H1 (cell line): ENCODE measurements around the gene GPR17. TPM values are rescaled to one million over a fixed set of nuclear protein-coding genes. Genes with fewer than 3 reads are reported as not detected.

Experiments used
- CTCF ChIA-PET: fragments of 300-600 bp; sonication (Branson Sonifier 250); formaldehyde crosslinking; loops from one replicate; lab custom pipeline; 2021; ENCODE audit not compliant: partially characterized antibody; lab: Charles Lee
- POLR2A ChIA-PET: fragments of 300-600 bp; sonication (Branson Sonifier 250); formaldehyde crosslinking; loops from one replicate; lab custom pipeline; 2021; ENCODE audit warnings: inconsistent platforms; ENCODE audit not compliant: partially characterized antibody; lab: Charles Lee
- DNase-seq, 2 experiments: peaks; one replicate each; pipeline versions ENCODE4 v3.0.0 to v3.0.0-alpha.2; 2010 to 2022; ENCODE audit warnings: low spot score in 2 of 2, low read depth in 1 of 2, mixed read lengths in 1 of 2
- FAIRE-seq: peaks from 2 replicates; lab custom pipeline; 2011; peaks lifted over from hg19 to GRCh38; lab: Jason Lieb, UNC
- H2AFZ ChIP-seq: 2 replicates; pipeline ENCODE4 v1.8.1; 2012; ENCODE audit warnings: low read length, inconsistent platforms
- H2AK5ac ChIP-seq: 2 replicates; pipeline ENCODE4 v1.6.1; 2013; ENCODE audit warnings: low read depth, low read length
- H2BK120ac ChIP-seq: replicated peaks from 2 replicates; pipeline ENCODE3; 2013; ENCODE audit warnings: low read depth, low read length, inconsistent platforms
- H2BK12ac ChIP-seq: 2 replicates; pipeline ENCODE4 v1.6.1; 2013; ENCODE audit warnings: low read depth, low read length
- H2BK15ac ChIP-seq: 2 replicates; pipeline ENCODE4 v1.6.1; 2013; ENCODE audit warnings: low read length
- H2BK20ac ChIP-seq: 2 replicates; pipeline ENCODE4 v1.6.1; 2013; ENCODE audit warnings: low read length
- H2BK5ac ChIP-seq: 2 replicates; pipeline ENCODE4 v1.6.1; 2013; ENCODE audit warnings: low read depth, low read length
- H3K14ac ChIP-seq: 2 replicates; pipeline ENCODE4 v1.6.1; 2013; ENCODE audit warnings: inconsistent platforms; ENCODE audit not compliant: insufficient read length
- H3K18ac ChIP-seq: 2 replicates; pipeline ENCODE4 v1.6.1; 2013; ENCODE audit warnings: low read length; ENCODE audit errors: extremely low read depth
- H3K23ac ChIP-seq: 2 replicates; pipeline ENCODE4 v1.6.1; 2013; ENCODE audit warnings: inconsistent platforms; ENCODE audit not compliant: insufficient read length
- H3K23me2 ChIP-seq: 2 replicates; pipeline ENCODE4 v1.6.1; 2013; ENCODE audit warnings: low read depth, low read length
- H3K27ac ChIP-seq: 2 replicates; pipeline ENCODE4 v1.6.1; 2011; ENCODE audit warnings: low read depth, low read length, inconsistent platforms
- H3K27me3 ChIP-seq, 4 experiments: replicated peaks in 1 of 4; 1 replicate in 1 of 4; 2 replicates in 3 of 4; pipeline versions ENCODE4 v1.6.1 to v1.8.1; 2011 to 2013; ENCODE audit warnings: low read length in 3 of 4, mild to moderate bottlenecking in 3 of 4, inconsistent platforms in 2 of 4, mixed read lengths in 2 of 4, moderate library complexity in 1 of 4; ENCODE audit not compliant: control insufficient read depth in 3 of 4, insufficient read depth in 3 of 4; ENCODE audit errors: extremely low read depth in 1 of 4
- H3K36me3 ChIP-seq, 4 experiments: 2 replicates each; pipeline versions ENCODE4 v1.6.1 to v1.8.1; 2011 to 2013; ENCODE audit warnings: mild to moderate bottlenecking in 4 of 4, low read length in 3 of 4, moderate library complexity in 2 of 4, control low read depth in 1 of 4, inconsistent platforms in 1 of 4; ENCODE audit not compliant: insufficient read depth in 4 of 4, control insufficient read depth in 2 of 4
- H3K4ac ChIP-seq: replicated peaks from 2 replicates; pipeline ENCODE3; 2013; ENCODE audit warnings: low read length, low read depth, mixed read lengths, inconsistent platforms; ENCODE audit not compliant: insufficient read length
- H3K4me1 ChIP-seq, 4 experiments: replicated peaks in 1 of 4; 1 replicate in 1 of 4; 2 replicates in 3 of 4; pipeline versions ENCODE4 v1.6.1 to v1.8.1; 2011 to 2013; ENCODE audit warnings: low read length in 3 of 4, inconsistent platforms in 2 of 4, mixed read lengths in 1 of 4; ENCODE audit not compliant: insufficient read depth in 4 of 4, control insufficient read depth in 3 of 4
- H3K4me2 ChIP-seq, 2 experiments: 2 replicates each; pipeline versions ENCODE4 v1.6.1 to v1.8.1; 2011 to 2013; ENCODE audit warnings: low read depth in 2 of 2, low read length in 2 of 2, control low read depth in 1 of 2, inconsistent platforms in 1 of 2, mild to moderate bottlenecking in 1 of 2; ENCODE audit not compliant: insufficient read depth in 1 of 2
- H3K4me3 ChIP-seq, 4 experiments: fragments of 200-600, 300-600 bp in 1 of 4; sonication (generic), shearing (Covaris generic), sonication (Bioruptor Twin) in 1 of 4; 2 replicates each; pipeline versions ENCODE4 v1.5.1 to v1.8.1; 2011 to 2016; ENCODE audit warnings: low read length in 4 of 4, low read depth in 3 of 4, control low read depth in 2 of 4, inconsistent platforms in 2 of 4, mild to moderate bottlenecking in 2 of 4, mixed read lengths in 1 of 4, moderate library complexity in 1 of 4; ENCODE audit not compliant: insufficient read depth in 2 of 4; ENCODE audit errors: extremely low read depth in 1 of 4
- H3K56ac ChIP-seq: replicated peaks from 2 replicates; pipeline ENCODE3; 2013; ENCODE audit warnings: low read depth, mild to moderate bottlenecking, mixed read lengths, low read length, inconsistent platforms; ENCODE audit not compliant: insufficient read length
- H3K79me1 ChIP-seq: 2 replicates; pipeline ENCODE4 v1.6.1; 2013; ENCODE audit warnings: low read depth, low read length, control low read depth
- H3K79me2 ChIP-seq, 2 experiments: 2 replicates each; pipeline versions ENCODE4 v1.6.1 to v1.8.1; 2012 to 2013; ENCODE audit warnings: low read length in 2 of 2, mild to moderate bottlenecking in 2 of 2, inconsistent platforms in 1 of 2; ENCODE audit not compliant: insufficient read depth in 2 of 2, control insufficient read depth in 1 of 2
- H3K9ac ChIP-seq, 4 experiments: replicated peaks in 1 of 4; 1 replicate in 1 of 4; 2 replicates in 3 of 4; pipeline versions ENCODE4 v1.6.1 to v1.8.1; 2011 to 2013; ENCODE audit warnings: low read depth in 3 of 4, low read length in 3 of 4, control low read depth in 2 of 4, mild to moderate bottlenecking in 2 of 4, moderate library complexity in 2 of 4, inconsistent platforms in 1 of 4; ENCODE audit errors: extremely low read depth in 1 of 4
- H3K9me3 ChIP-seq, 2 experiments: 2 replicates each; pipeline versions ENCODE4 v1.6.1 to v1.8.1; 2012 to 2013; ENCODE audit warnings: mild to moderate bottlenecking in 2 of 2, moderate library complexity in 2 of 2, control low read depth in 1 of 2, inconsistent platforms in 1 of 2, low read depth in 1 of 2, low read length in 1 of 2, mixed read lengths in 1 of 2; ENCODE audit not compliant: insufficient read depth in 2 of 2
- H4K20me1 ChIP-seq, 2 experiments: replicated peaks in 1 of 2; 2 replicates each; pipeline versions ENCODE3 to v1.8.1; 2011 to 2013; ENCODE audit warnings: inconsistent platforms in 2 of 2, low read length in 2 of 2, mild to moderate bottlenecking in 1 of 2; ENCODE audit not compliant: insufficient read depth in 2 of 2, control insufficient read depth in 1 of 2
- H4K5ac ChIP-seq: 2 replicates; pipeline ENCODE4 v1.6.1; 2013; ENCODE audit warnings: low read length, low read depth, mixed read lengths, inconsistent platforms; ENCODE audit not compliant: insufficient read length
- H4K8ac ChIP-seq: 2 replicates; pipeline ENCODE4 v1.8.0; 2013; ENCODE audit warnings: mild to moderate bottlenecking, moderate library complexity, low read length, inconsistent platforms; ENCODE audit not compliant: insufficient read depth; ENCODE audit errors: extremely low read depth
- H4K91ac ChIP-seq: replicated peaks from 2 replicates; pipeline ENCODE3; 2013; ENCODE audit warnings: low read length, mixed read lengths, inconsistent platforms; ENCODE audit not compliant: insufficient read length
- ASH2L ChIP-seq: fragments of 200-600, 300-600 bp; sonication (generic); IDR thresholded peaks from one replicate; pipeline ENCODE4 v1.7.1; 2017; ENCODE audit warnings: low read length
- CBX8 ChIP-seq: fragments of 300-800, 300-1000 bp; sonication (generic); IDR thresholded peaks from 2 replicates; pipeline ENCODE4 v1.7.1; 2016; ENCODE audit warnings: low read depth, low read length, borderline replicate concordance
- EGR1 ChIP-seq: IDR thresholded peaks from 2 replicates; pipeline ENCODE4 v1.6.1; 2011; ENCODE audit warnings: low read depth, low read length, borderline replicate concordance
- MAFK ChIP-seq: IDR thresholded peaks from 2 replicates; pipeline ENCODE4 v1.6.1; 2012; ENCODE audit warnings: low read depth, mild to moderate bottlenecking, improper control_type of control experiment, low read length
- NRF1 ChIP-seq: IDR thresholded peaks from 2 replicates; pipeline ENCODE4 v1.6.1; 2011; ENCODE audit warnings: mild to moderate bottlenecking, low read depth, low read length, improper control_type of control experiment
- POU5F1 ChIP-seq: IDR thresholded peaks from 2 replicates; pipeline ENCODE4 v1.6.1; 2011; ENCODE audit warnings: low read depth, mild to moderate bottlenecking, low read length, moderate library complexity
- RBBP5 ChIP-seq: IDR thresholded peaks from 2 replicates; pipeline ENCODE4 v1.7.1; 2012; ENCODE audit warnings: low read depth, mild to moderate bottlenecking, inconsistent platforms, low read length, moderate library complexity, borderline replicate concordance
- RNF2 ChIP-seq: fragments of 200-900, 300-1000 bp; sonication (generic); IDR thresholded peaks from 2 replicates; pipeline ENCODE4 v1.7.1; 2016; ENCODE audit warnings: borderline replicate concordance, low read depth, mild to moderate bottlenecking, antibody characterized with exemption, low read length; ENCODE audit not compliant: poor library complexity, severe bottlenecking; ENCODE audit errors: missing control alignments
- RXRA ChIP-seq: IDR thresholded peaks from 2 replicates; pipeline ENCODE4 v1.6.1; 2011; ENCODE audit warnings: low read depth, mild to moderate bottlenecking, low read length, moderate library complexity; ENCODE audit not compliant: insufficient read depth
- SIN3A ChIP-seq, 2 experiments: IDR thresholded peaks in 1 of 2; conservative IDR thresholded peaks in 1 of 2; 2 replicates each; pipeline ENCODE4 v1.6.1; 2011 to 2012; ENCODE audit warnings: low read length in 2 of 2, improper control_type of control experiment in 1 of 2, low read depth in 1 of 2, mild to moderate bottlenecking in 1 of 2
- SP1 ChIP-seq: IDR thresholded peaks from 2 replicates; pipeline ENCODE4 v1.6.1; 2011; ENCODE audit warnings: low read depth, low read length
- TBP ChIP-seq: IDR thresholded peaks from 2 replicates; pipeline ENCODE4 v1.6.1; 2011; ENCODE audit warnings: low read depth, low read length, improper control_type of control experiment
- WGBS, 2 experiments: shearing (Covaris generic) in 1 of 2; methylation state at CpG; one replicate each; pipeline versions ENCODE4 v1.1.6 to v1.1.7; 2013 to 2015; ENCODE audit warnings: low lambda C conversion rate in 2 of 2, mixed read lengths in 2 of 2, inconsistent platforms in 1 of 2, low coverage in 1 of 2, missing lambda C conversion rate in 1 of 2; ENCODE audit not compliant: insufficient replicate concordance in 2 of 2, insufficient coverage in 1 of 2, insufficient read length in 1 of 2; ENCODE audit errors: extremely low coverage in 1 of 2, missing lambda C conversion rate in 1 of 2; 5-methylcytosine and 5-hydroxymethylcytosine counted together
- polyA plus RNA-seq, 7 experiments: library from polyadenylated mRNA; depleted of rRNA in 3 of 7; stranded (reverse) in 5 of 7; unstranded in 2 of 7; fragments of >200 nt in 5 of 7; fragments of 200-250 nt in 2 of 7; gene quantifications; 1 replicate in 5 of 7; 2 replicates in 1 of 7; 4 replicates in 1 of 7; pipeline versions ENCODE4 v1.2.1 to v1.2.3, GENCODE V29; 2011 to 2013; ENCODE audit warnings: missing spikeins in 2 of 7, mixed read lengths in 2 of 7
- total RNA-seq: library from RNA; stranded (reverse); fragmentation: NEBNext Ultra II Directional; extraction: Animal tissue kit (Norgen Biotek cat#: 25700); gene quantifications from 2 replicates; pipeline ENCODE4 v1.2.1, GENCODE V29; 2021
- TF ChIP-seq, protein P1 (sequence below): IDR thresholded peaks from 2 replicates; pipeline ENCODE4 v1.6.1; 2012; ENCODE audit warnings: inconsistent platforms

Gene GPR17
- total and polyA plus RNA-seq, 2 of the 8 experiments (the other 6 are each of a cell fraction or from before 2014, with no cell fraction given), result 0.03 TPM; not detected in 1

DNA sequence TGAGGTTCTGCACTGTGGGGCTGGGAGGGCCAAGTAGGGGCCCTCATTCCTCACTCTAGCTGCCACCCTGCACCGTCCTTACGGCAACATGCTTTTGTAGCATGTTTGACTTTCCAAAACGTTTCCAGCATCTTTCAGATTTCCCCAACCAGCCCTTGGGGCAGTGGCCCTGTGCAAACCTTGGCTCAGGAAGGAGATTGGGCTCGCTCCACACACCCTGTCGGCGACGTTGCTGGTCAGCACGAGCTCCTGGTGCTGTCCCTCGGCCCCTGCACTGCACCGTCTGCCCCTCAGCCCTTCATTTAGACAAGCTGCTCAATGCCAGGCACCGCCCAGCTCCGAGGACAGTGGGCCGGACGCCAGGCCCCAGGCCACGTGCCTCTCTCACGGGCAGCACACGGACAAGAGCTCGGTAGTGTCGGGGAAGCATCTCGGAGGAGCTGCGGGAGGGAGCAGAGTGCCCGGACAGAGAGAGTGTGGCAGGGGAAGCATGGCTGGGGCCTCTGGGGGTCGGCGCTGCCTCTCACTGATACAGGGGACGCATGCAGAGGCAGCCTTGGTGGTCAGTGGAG is 6.9 kb downstream of the GPR17 start:
- Histone ChIP-seq H4K91ac (no peak overlapping the region), H3K14ac (no peak overlapping the region), H3K9me3 (no peaks in the 10 kb centered on the region), H3K9ac (no peak overlapping the region), H2BK12ac (no peak overlapping the region), H4K5ac (no peak overlapping the region), H3K4ac (no peak overlapping the region), H2BK5ac (no peak overlapping the region), H3K23me2 (no peaks in the 10 kb centered on the region), H2BK15ac (no peak overlapping the region), H2BK120ac (no peak overlapping the region), H3K79me1 (0 out of 2 replicates have a peak, but pooled peaks cover 3% of the 10 kb centered on the region), H3K27me3 (peaks cover 0 to 2% (median 0%) of the 10 kb centered on the region in 4 experiments; a peak in 1 of 7 replicates), H2AFZ (no peak overlapping the region), H2BK20ac (no peak overlapping the region), H3K23ac (no peak overlapping the region), H3K27ac (no peak overlapping the region), H4K20me1 (peaks cover 0 to 1% of the 10 kb centered on the region in 2 experiments), H2AK5ac (no peak overlapping the region), H3K4me2 (no peak overlapping the region), H3K4me1 (peaks cover 0 to under 1% (median 0%) of the 10 kb centered on the region in 4 experiments; a peak in 2 of 7 replicates), H3K4me3 (no peak overlapping the region), H3K36me3 (no peaks in the 10 kb centered on the region), H3K56ac (no peak overlapping the region), H3K79me2 (no peaks in the 10 kb centered on the region), H3K18ac (no peak overlapping the region), H4K8ac (no peak overlapping the region)
- FAIRE-seq (no peak), DNase-seq (no peak)
- ChIA-PET POLR2A (interaction anchor here (0.9 to 1.0 kb wide), 2 partner anchors 126 to 212 kb away, joined by 3 to 4 read pairs; partner anchors contain the start of gene IWS1), CTCF (interaction anchor here (0.6 to 13.7 kb wide), 9 partner anchors 13 to 96 kb away, joined by 3 to 160 read pairs (median 5); partner anchors contain the start of gene LIMS2)
- TF ChIP-seq, protein P1, sequence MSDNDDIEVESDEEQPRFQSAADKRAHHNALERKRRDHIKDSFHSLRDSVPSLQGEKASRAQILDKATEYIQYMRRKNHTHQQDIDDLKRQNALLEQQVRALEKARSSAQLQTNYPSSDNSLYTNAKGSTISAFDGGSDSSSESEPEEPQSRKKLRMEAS, result no peak
- TF ChIP-seq RNF2 (no peak), TBP (no peak), SIN3A (conservative IDR thresholded peaks at IDR 0.05 in 1 of 2, IDR thresholded peaks at IDR 0.05 in 1 of 2; ENCODE audit: low read depth in 1 of 2, low read length in 2 of 2) (no peak), ASH2L (no peak), RXRA (no peak), RBBP5 (no peak), CBX8 (no peak), SP1 (no peak), MAFK (no peak), EGR1 (no peak), NRF1 (no peak), POU5F1 (no peak)
- 78% methylated on average over 24 of the region's 25 CpGs; no CpG with 5 or more reads in 1 of the 2 experiments for WGBS, 2 experiments
